ENCODE measurements around the gene FAM200C. TPM values are rescaled to one million over a fixed set of nuclear protein-coding genes. Genes with fewer than 3 reads are reported as not detected.

FAM200C gene
- polyA plus RNA-seq, 3 donors: 0.08 to 0.39 TPM; not detected in 1

DNA sequence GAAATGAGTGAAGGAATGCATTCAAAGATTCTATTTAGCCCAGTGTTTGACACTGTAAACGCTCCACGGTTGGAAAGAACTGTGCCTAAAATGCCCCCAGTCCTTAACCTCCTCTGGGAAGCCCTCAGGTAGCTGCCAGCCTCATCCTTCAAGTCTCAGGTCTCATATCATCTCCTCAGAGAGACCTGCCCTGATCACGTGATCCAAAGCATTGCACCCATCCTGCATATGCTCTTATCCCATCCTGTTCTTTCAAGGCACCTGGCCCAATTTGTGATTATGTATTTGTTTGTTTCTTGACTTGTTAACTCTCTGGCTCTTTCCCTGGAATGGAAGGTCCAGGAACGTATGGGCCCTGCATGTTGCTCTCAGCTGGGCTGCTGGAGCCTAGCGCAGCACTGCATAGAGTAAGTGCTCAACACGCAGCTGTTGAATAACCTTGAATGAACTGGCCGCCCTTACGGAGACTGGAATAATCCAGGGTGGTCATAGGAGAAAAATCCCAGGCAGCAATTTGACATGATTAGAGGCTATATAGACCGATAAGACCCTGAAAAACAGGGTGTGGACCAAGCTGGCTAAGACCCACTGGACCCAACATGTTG lies 38.1 kb downstream of the FAM200C start:
- H3K4me1 ChIP-seq (ENCODE audit: control insufficient read depth in 1 of 2, insufficient read depth in 2 of 2, low read length in 2 of 2): no peaks in the 10 kb centered on the region
- no peak overlapping the region for H3K4me2 ChIP-seq (replicated peaks; ENCODE audit: extremely low read depth, low read length, poor library complexity, severe bottlenecking)
- no peaks in the 10 kb centered on the region for H3K79me2 ChIP-seq (ENCODE audit: insufficient read depth, low read length)
- Mint-ChIP-seq H3K4me1 (peaks cover 2% of the 10 kb centered on the region), H3K36me3 (no peaks in the 10 kb centered on the region), H3K9me3 (peaks cover 0 to 2% (median 0%) of the 10 kb centered on the region in 7 donors), H3K4me3 (no peak overlapping the region), H3K27ac (no peak overlapping the region), H3K27me3 (ENCODE audit: low read depth in 3 of 3) (peaks cover 0 to 3% (median 0%) of the 10 kb centered on the region in 3 donors)
- 93% methylated on average over 4 of the region's 9 CpGs for whole genome bisulfite sequencing (ENCODE audit: insufficient coverage)
- H3K36me3 ChIP-seq (replicated peaks in 1 of 2; ENCODE audit: control insufficient read depth in 1 of 2, insufficient read depth in 2 of 2, low read length in 2 of 2): no peaks in the 10 kb centered on the region
- no peak for DNase-seq
- no peak overlapping the region for H3K27ac ChIP-seq (ENCODE audit: low read depth in 1 of 2, low read length in 2 of 2)
- no peaks in the 10 kb centered on the region for H3K9me3 ChIP-seq (replicated peaks in 1 of 2; ENCODE audit: control insufficient read depth in 1 of 2, insufficient read depth in 1 of 2, low read length in 2 of 2)
- H3K4me3 ChIP-seq (replicated peaks in 1 of 3; ENCODE audit: low read depth in 2 of 3, low read length in 3 of 3): no peak overlapping the region
- no peaks in the 10 kb centered on the region for H3K27me3 ChIP-seq (ENCODE audit: control insufficient read depth in 2 of 2, insufficient read depth in 2 of 2, low read length in 2 of 2)
- no peak overlapping the region for H2AFZ ChIP-seq (ENCODE audit: insufficient read depth, low read depth, low read length, poor library complexity, severe bottlenecking)
- TF ChIP-seq, protein P1, sequence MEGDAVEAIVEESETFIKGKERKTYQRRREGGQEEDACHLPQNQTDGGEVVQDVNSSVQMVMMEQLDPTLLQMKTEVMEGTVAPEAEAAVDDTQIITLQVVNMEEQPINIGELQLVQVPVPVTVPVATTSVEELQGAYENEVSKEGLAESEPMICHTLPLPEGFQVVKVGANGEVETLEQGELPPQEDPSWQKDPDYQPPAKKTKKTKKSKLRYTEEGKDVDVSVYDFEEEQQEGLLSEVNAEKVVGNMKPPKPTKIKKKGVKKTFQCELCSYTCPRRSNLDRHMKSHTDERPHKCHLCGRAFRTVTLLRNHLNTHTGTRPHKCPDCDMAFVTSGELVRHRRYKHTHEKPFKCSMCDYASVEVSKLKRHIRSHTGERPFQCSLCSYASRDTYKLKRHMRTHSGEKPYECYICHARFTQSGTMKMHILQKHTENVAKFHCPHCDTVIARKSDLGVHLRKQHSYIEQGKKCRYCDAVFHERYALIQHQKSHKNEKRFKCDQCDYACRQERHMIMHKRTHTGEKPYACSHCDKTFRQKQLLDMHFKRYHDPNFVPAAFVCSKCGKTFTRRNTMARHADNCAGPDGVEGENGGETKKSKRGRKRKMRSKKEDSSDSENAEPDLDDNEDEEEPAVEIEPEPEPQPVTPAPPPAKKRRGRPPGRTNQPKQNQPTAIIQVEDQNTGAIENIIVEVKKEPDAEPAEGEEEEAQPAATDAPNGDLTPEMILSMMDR (IDR thresholded peaks at IDR 0.05): no peak
- intact Hi-C loops (cut with micrococcal nuclease): no loop called here
- H3K9ac ChIP-seq (ENCODE audit: insufficient read depth, low read length, poor library complexity, severe bottlenecking): no peak overlapping the region
- H4K20me1 ChIP-seq (ENCODE audit: insufficient read depth, low read length): no peaks in the 10 kb centered on the region

DNA sequence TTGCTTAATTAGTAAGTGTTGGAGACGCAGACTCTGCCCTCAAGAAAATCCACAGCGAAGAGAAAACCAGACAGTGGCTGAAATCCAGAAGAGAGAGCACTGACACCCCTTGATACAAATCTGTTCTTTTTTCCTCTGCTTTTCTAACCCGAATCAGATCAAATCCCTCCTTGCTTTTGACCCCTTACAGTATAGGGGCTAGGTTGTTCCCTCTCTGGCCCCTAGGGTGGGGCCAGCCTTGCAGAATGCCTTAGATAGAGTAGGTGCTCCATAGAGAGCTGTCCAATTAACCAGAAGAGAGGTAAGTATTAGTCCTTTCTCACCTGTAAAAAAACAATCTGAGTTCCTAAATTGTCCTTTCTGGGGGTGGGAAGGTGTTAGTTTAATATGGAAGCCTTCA lies 39.5 kb downstream of the FAM200C start:
- Mint-ChIP-seq H3K36me3 (no peaks in the 10 kb centered on the region), H3K4me1 (peaks cover 2% of the 10 kb centered on the region), H3K27me3 (ENCODE audit: low read depth in 3 of 3) (peaks cover 0 to 6% (median 0%) of the 10 kb centered on the region in 3 donors), H3K27ac (no peak overlapping the region), H3K9me3 (peaks cover 0 to 2% (median 0%) of the 10 kb centered on the region in 7 donors), H3K4me3 (no peak overlapping the region)
- Histone ChIP-seq H3K9ac (ENCODE audit: insufficient read depth, low read length, poor library complexity, severe bottlenecking) (no peak overlapping the region), H3K27ac (ENCODE audit: low read depth in 1 of 2, low read length in 2 of 2) (no peak overlapping the region), H3K79me2 (ENCODE audit: insufficient read depth, low read length) (no peaks in the 10 kb centered on the region), H3K4me3 (replicated peaks in 1 of 3; ENCODE audit: low read depth in 2 of 3, low read length in 3 of 3) (no peak overlapping the region), H3K4me1 (ENCODE audit: control insufficient read depth in 1 of 2, insufficient read depth in 2 of 2, low read length in 2 of 2) (no peaks in the 10 kb centered on the region), H3K9me3 (replicated peaks in 1 of 2; ENCODE audit: control insufficient read depth in 1 of 2, insufficient read depth in 1 of 2, low read length in 2 of 2) (no peaks in the 10 kb centered on the region), H2AFZ (ENCODE audit: insufficient read depth, low read depth, low read length, poor library complexity, severe bottlenecking) (no peak overlapping the region), H3K27me3 (ENCODE audit: control insufficient read depth in 2 of 2, insufficient read depth in 2 of 2, low read length in 2 of 2) (no peaks in the 10 kb centered on the region), H4K20me1 (ENCODE audit: insufficient read depth, low read length) (no peaks in the 10 kb centered on the region), H3K36me3 (replicated peaks in 1 of 2; ENCODE audit: control insufficient read depth in 1 of 2, insufficient read depth in 2 of 2, low read length in 2 of 2) (no peaks in the 10 kb centered on the region), H3K4me2 (replicated peaks; ENCODE audit: extremely low read depth, low read length, poor library complexity, severe bottlenecking) (no peak overlapping the region)
- no peak for DNase-seq
- TF ChIP-seq, protein P1 (IDR thresholded peaks at IDR 0.05): no peak
- 100% methylated on average over 2 of the region's 3 CpGs for WGBS (ENCODE audit: insufficient coverage)
- intact Hi-C loops (cut with micrococcal nuclease): no loop called here

All from CD14-positive monocyte (primary cell).